H1 (cell line): Measurements from ENCODE around the gene PGLYRP4.

Experiments used
- ATF3 ChIP-seq: IDR thresholded peaks from 2 replicates; pipeline ENCODE4 v1.6.1; 2011; ENCODE audit warnings: low read depth, mild to moderate bottlenecking, low read length; ENCODE audit not compliant: insufficient read depth
- CHD2 ChIP-seq: IDR thresholded peaks from 2 replicates; pipeline ENCODE4 v1.6.1; 2012; ENCODE audit warnings: low read length, improper control_type of control experiment
- JUN ChIP-seq: IDR thresholded peaks from 2 replicates; pipeline ENCODE4 v1.6.1; 2011; ENCODE audit warnings: low read depth, mild to moderate bottlenecking, improper control_type of control experiment, low read length
- MAX ChIP-seq: IDR thresholded peaks from 2 replicates; pipeline ENCODE4 v1.6.1; 2012; ENCODE audit warnings: inconsistent platforms
- POLR2A ChIP-seq, 2 experiments: IDR thresholded peaks; 1 replicate in 1 of 2; 2 replicates in 1 of 2; pipeline ENCODE4 v1.6.1; 2011; ENCODE audit warnings: low read depth in 2 of 2, low read length in 2 of 2, mild to moderate bottlenecking in 2 of 2; ENCODE audit errors: control extremely low read depth in 1 of 2
- POLR2AphosphoS5 ChIP-seq: IDR thresholded peaks from 2 replicates; pipeline ENCODE4 v1.6.1; 2011; ENCODE audit warnings: low read depth, low read length
- RAD21 ChIP-seq, 2 experiments: IDR thresholded peaks in 1 of 2; conservative IDR thresholded peaks in 1 of 2; 2 replicates each; pipeline ENCODE4 v1.6.1; 2011; ENCODE audit warnings: low read depth in 2 of 2, low read length in 2 of 2, improper control_type of control experiment in 1 of 2, inconsistent platforms in 1 of 2, mild to moderate bottlenecking in 1 of 2, moderate library complexity in 1 of 2
- SIX5 ChIP-seq: IDR thresholded peaks from 2 replicates; pipeline ENCODE4 v1.6.1; 2011; ENCODE audit warnings: mild to moderate bottlenecking, low read depth, low read length
- USF2 ChIP-seq: IDR thresholded peaks from 2 replicates; pipeline ENCODE4 v1.6.1; 2011; ENCODE audit warnings: low read length, improper control_type of control experiment
- YY1 ChIP-seq: IDR thresholded peaks from 2 replicates; pipeline ENCODE4 v1.6.1; 2011; ENCODE audit warnings: low read depth, mild to moderate bottlenecking, low read length
- TF ChIP-seq, protein P1 (sequence below), 3 experiments: IDR thresholded peaks; 1 replicate in 2 of 3; 2 replicates in 1 of 3; pipeline versions ENCODE4 v1.5.1 to v1.6.1; 2011; ENCODE audit warnings: low read length in 3 of 3, mild to moderate bottlenecking in 3 of 3, inconsistent platforms in 2 of 3, low read depth in 1 of 3, moderate library complexity in 1 of 3; ENCODE audit not compliant: insufficient read depth in 1 of 3; ENCODE audit errors: control extremely low read depth in 1 of 3

- TF ChIP-seq ATF3 (no peak), USF2 (no peak), JUN (no peak), POLR2AphosphoS5 (no peak), SIX5 (no peak), CHD2 (no peak), MAX (no peak), RAD21 (IDR thresholded peaks at IDR 0.05 in 1 of 2, conservative IDR thresholded peaks at IDR 0.05 in 1 of 2; ENCODE audit: low read depth in 2 of 2, low read length in 2 of 2) (no peak), POLR2A (IDR thresholded peaks at IDR 0.05; ENCODE audit: control extremely low read depth in 1 of 2, low read depth in 2 of 2, low read length in 2 of 2) (no peak), YY1 (no peak)
- TF ChIP-seq, protein P1, sequence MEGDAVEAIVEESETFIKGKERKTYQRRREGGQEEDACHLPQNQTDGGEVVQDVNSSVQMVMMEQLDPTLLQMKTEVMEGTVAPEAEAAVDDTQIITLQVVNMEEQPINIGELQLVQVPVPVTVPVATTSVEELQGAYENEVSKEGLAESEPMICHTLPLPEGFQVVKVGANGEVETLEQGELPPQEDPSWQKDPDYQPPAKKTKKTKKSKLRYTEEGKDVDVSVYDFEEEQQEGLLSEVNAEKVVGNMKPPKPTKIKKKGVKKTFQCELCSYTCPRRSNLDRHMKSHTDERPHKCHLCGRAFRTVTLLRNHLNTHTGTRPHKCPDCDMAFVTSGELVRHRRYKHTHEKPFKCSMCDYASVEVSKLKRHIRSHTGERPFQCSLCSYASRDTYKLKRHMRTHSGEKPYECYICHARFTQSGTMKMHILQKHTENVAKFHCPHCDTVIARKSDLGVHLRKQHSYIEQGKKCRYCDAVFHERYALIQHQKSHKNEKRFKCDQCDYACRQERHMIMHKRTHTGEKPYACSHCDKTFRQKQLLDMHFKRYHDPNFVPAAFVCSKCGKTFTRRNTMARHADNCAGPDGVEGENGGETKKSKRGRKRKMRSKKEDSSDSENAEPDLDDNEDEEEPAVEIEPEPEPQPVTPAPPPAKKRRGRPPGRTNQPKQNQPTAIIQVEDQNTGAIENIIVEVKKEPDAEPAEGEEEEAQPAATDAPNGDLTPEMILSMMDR (IDR thresholded peaks at IDR 0.05; ENCODE audit: control extremely low read depth in 1 of 3, insufficient read depth in 1 of 3, low read depth in 1 of 3, low read length in 3 of 3), result no peak
Measured at GRCh38 chr1:153324912-153325311, 23.7 kb downstream of the PGLYRP4 start.
